Left colon (tissue), 2 donors: ENCODE results near the gene CECR2. TPM values are rescaled to one million over a fixed set of nuclear protein-coding genes. Genes with fewer than 3 reads are reported as not detected.
"Not testable (repeated sequence)": the region's sequence is repeated elsewhere in the genome, so short reads cannot be mapped to it uniquely, and the experiment has no call there.

Experiments used
- ATAC-seq: fragments of 200-7000 bp; cut with Tn5 transposase; one replicate; pipeline ENCODE4 v1.9.1; 2020; ENCODE audit warnings: mild to moderate bottlenecking, moderate library complexity
- DNase-seq, 2 donors: peaks; one replicate each; pipeline ENCODE4 v3.0.0-alpha.2; 2020
- intact Hi-C, 2 donors: fragments of 100-400 bp; cut with DNase I in 1 of 2; cut with micrococcal nuclease in 1 of 2; formaldehyde crosslinking; loops; one replicate each; pipeline versions ENCODE4 v1.11.2 to v1.14.0; 2022; cut with DNase I, micrococcal nuclease
- total RNA-seq, 2 donors: library from RNA; stranded (reverse); fragmentation: NEBNext Ultra II Directional; extraction: Animal tissue kit (Norgen Biotek cat#: 25700); gene quantifications; one replicate each; pipeline ENCODE4 v1.2.1, GENCODE V29; 2021
- donor health status: DM: no; HTN: no; CAD: no.
- donor health status: DM: yes; HTN: yes; CAD: no.

CECR2 gene
- total RNA-seq, 2 donors from 2014 or later = 0.21 to 0.36 TPM

GRCh38 chr22:17396516-17396915, 27.3 kb downstream of the CECR2 start:
- no peak for ATAC-seq
- intact Hi-C loops = no loop called here
- DNase-seq = no peak

- intact Hi-C loops = no loop called here
- ATAC-seq (no peak), DNase-seq (no peak)
Measured at GRCh38 chr22:17397756-17398547, 28.7 kb downstream of the CECR2 start.

- DNase-seq (no peak), ATAC-seq (no peak)
- intact Hi-C loops = no loop called here
Measured at GRCh38 chr22:17400305-17400704, 31.0 kb downstream of the CECR2 start.

GRCh38 chr22:17401728-17402127, 32.5 kb downstream of the CECR2 start:
- intact Hi-C loops = no loop called here
- no peak for DNase-seq
- no peak for ATAC-seq

GRCh38 chr22:17402293-17402692, 33.0 kb downstream of the CECR2 start:
- ATAC-seq (no peak), DNase-seq (no peak)
- intact Hi-C loops = no loop called here

GRCh38 chr22:17403906-17404305, 34.6 kb downstream of the CECR2 start:
- ATAC-seq (no peak), DNase-seq (no peak)
- intact Hi-C loops = no loop called here

GRCh38 chr22:17407643-17408042, 38.4 kb downstream of the CECR2 start:
- intact Hi-C loops = no loop called here
- DNase-seq (no peak), ATAC-seq (no peak)

- intact Hi-C loops = no loop called here
- ATAC-seq = no peak
Measured at GRCh38 chr22:17410576-17410975, 41.3 kb downstream of the CECR2 start.

GRCh38 chr22:17411213-17411612, 42.0 kb downstream of the CECR2 start:
- intact Hi-C loops = no loop called here
- ATAC-seq = no peak
- DNase-seq = no peak

More at GRCh38 chr22:17410576-17410975, 41.3 kb downstream of the CECR2 start:
- no peak for DNase-seq

GRCh38 chr22:17412232-17412631, 43.0 kb downstream of the CECR2 start:
- DNase-seq (no peak), ATAC-seq (no peak)
- intact Hi-C loops = no loop called here

GRCh38 chr22:17418890-17419324, 49.6 kb downstream of the CECR2 start:
- intact Hi-C loops = no loop called here
- DNase-seq = no peak
- no peak for ATAC-seq

- ATAC-seq (no peak), DNase-seq (no peak)
- intact Hi-C loops = no loop called here
Measured at GRCh38 chr22:17419348-17419747, 50.1 kb downstream of the CECR2 start.

- DNase-seq (no peak), ATAC-seq (no peak)
- intact Hi-C loops = no loop called here
Measured at GRCh38 chr22:17422736-17423343, 53.6 kb downstream of the CECR2 start.

GRCh38 chr22:17423616-17424015, 54.4 kb downstream of the CECR2 start:
- DNase-seq = no peak
- intact Hi-C loops = no loop called here
- ATAC-seq = no peak

- ATAC-seq, DNase-seq, intact Hi-C loops: not testable (repeated sequence)
Measured at GRCh38 chr22:17427528-17427927, 58.3 kb downstream of the CECR2 start.

- intact Hi-C loops = no loop called here
- ATAC-seq = no peak
- DNase-seq = no peak
Measured at GRCh38 chr22:17429516-17429915, 60.3 kb downstream of the CECR2 start.

GRCh38 chr22:17430412-17430811, 61.2 kb downstream of the CECR2 start:
- ATAC-seq = no peak
- DNase-seq = no peak
- intact Hi-C loops = no loop called here

GRCh38 chr22:17431179-17431578, 61.9 kb downstream of the CECR2 start:
- no peak for DNase-seq
- intact Hi-C loops = no loop called here
- no peak for ATAC-seq

- no peak for DNase-seq
- intact Hi-C loops = no loop called here
- no peak for ATAC-seq
Measured at GRCh38 chr22:17434856-17435255, 65.6 kb downstream of the CECR2 start.

- intact Hi-C loops = no loop called here
- DNase-seq (no peak), ATAC-seq (no peak)
Measured at GRCh38 chr22:17435375-17435774, 66.1 kb downstream of the CECR2 start.
